Measurements from ENCODE around the gene TSFM. TPM values are rescaled to one million over a fixed set of nuclear protein-coding genes. Genes with fewer than 3 reads are reported as not detected.
A peak's percentile ranks its signal among the peaks of the same experiment; 100 is the strongest.

Gene TSFM
- total RNA-seq, 6 donors from 2014 or later: 5.0 to 34.0 (median 22.8) TPM

- WGBS, 2 donors: 22 to 26% methylated on average over 3 of the region's 3 CpGs
- Histone ChIP-seq H3K27me3 (no peaks in the 10 kb centered on the region), H3K27ac (peak overlapping the region in 3 of 4 donors; percentile 48 to 100 (median 98)), H3K4me1 (peaks cover 87 to 91% (median 89%) of the 10 kb centered on the region in 4 donors), H3K36me3 (peaks cover 0 to 4% (median 0%) of the 10 kb centered on the region in 4 donors), H3K4me3 (no peak overlapping the region), H3K9me3 (no peaks in the 10 kb centered on the region)
- peak in 1 of 2 donors; percentile 63 for DNase-seq
- no peak for ATAC-seq (ENCODE audit: low FRiP score in 2 of 2)
- TF ChIP-seq CTCF (IDR thresholded peaks at IDR 0.05) (no peak), POLR2A (IDR thresholded peaks at IDR 0.05) (no peak), EP300 (IDR thresholded peaks at IDR 0.05) (no peak), POLR2AphosphoS5 (IDR thresholded peaks at IDR 0.05) (no peak)
Observed at GRCh38 chr12:57840726-57841125, 58.1 kb downstream of the TSFM start.

DNA sequence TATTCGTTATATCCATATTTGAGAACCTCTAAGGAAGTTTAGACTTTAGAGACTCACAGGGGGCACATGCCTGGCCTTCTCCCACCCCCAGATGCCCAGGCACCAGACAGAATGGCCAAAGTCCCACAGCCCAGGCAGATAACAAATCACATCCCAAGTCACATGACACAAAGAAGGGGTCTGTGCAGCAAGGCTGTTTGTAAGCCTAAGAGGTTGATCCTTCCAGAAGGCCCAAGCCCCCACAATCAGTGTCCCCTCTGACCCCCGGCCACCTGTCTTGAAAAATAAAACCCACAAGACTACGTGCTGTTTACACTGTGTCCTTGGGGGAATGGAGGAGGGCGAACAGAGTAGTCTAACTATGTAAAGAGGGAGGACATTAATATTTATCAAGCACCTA lies 58.9 kb downstream of the TSFM start:
- TF ChIP-seq POLR2A (IDR thresholded peaks at IDR 0.05): no peak
- no peak for TF ChIP-seq EP300 (IDR thresholded peaks at IDR 0.05)
- TF ChIP-seq CTCF (IDR thresholded peaks at IDR 0.05): no peak
- H3K4me1 ChIP-seq: peaks cover 80 to 84% (median 82%) of the 10 kb centered on the region in 4 donors
- peak overlapping the region in 1 of 4 donors; percentile 97 for H3K4me3 ChIP-seq
- H3K27me3 ChIP-seq: no peaks in the 10 kb centered on the region
- no peak for ATAC-seq (ENCODE audit: low FRiP score in 2 of 2)
- no peaks in the 10 kb centered on the region for H3K9me3 ChIP-seq
- DNase-seq: no peak
- 48 to 52% methylated on average over 4 of the region's 4 CpGs for WGBS, 2 donors
- peaks cover 0 to 4% (median 0%) of the 10 kb centered on the region in 4 donors for H3K36me3 ChIP-seq
- peak overlapping the region in 2 of 4 donors; percentile 98 to 100 for H3K27ac ChIP-seq

DNA sequence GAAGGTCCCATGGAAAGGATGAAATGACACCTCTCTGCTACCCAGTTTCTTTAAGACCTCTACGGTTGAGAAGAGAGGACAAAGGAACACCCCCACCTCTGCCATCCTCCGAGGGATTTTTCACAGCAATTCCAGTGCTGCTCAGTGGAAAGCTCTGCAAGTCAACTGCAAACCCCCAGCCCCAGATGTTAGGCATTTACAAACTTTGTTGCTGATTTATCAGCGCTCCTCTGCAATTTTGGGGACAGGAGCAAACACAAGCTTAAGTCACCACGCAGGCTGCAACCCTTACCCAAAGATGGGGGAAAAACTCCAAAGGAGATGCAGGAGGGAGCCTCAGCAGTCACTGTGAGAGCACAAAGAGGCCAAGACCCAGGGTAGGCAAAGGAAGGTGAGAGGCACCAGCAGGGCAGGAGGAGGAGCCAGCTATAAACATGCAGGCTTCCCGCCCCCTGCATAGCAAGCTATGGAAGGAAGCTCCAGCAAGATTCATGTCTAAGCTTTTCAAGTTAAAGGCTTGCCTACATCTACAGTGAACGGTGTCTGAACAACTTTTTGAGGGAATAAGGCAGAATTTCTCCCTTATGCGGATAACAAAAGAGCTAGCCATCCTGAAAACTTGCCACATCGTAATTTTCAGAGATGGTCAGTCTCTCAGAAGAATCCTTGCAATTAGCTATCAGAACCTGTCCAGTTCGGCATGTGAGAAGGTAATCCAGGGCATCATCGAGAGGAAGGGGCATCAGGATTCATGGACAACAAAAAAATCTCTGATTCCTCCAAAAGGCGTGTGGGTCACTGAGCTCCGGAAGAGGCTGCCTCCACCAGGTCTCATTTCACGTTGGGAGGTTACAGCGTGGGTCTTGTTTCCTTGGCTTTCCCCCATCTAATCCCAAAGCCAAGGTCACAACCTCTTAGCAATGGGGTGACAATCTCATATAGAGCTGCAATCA lies 60.0 kb downstream of the TSFM start:
- WGBS, 2 donors: 28 to 32% methylated on average over 14 of the region's 14 CpGs
- Histone ChIP-seq H3K36me3 (peaks cover 0 to 4% (median 0%) of the 10 kb centered on the region in 4 donors), H3K27me3 (no peaks in the 10 kb centered on the region), H3K27ac (peak overlapping the region; percentile 28 to 100 (median 69)), H3K9me3 (no peaks in the 10 kb centered on the region), H3K4me3 (peak overlapping the region in 3 of 4 donors; percentile 95 to 97 (median 96)), H3K4me1 (peaks cover 73 to 77% (median 75%) of the 10 kb centered on the region in 4 donors)
- DNase-seq: no peak
- no peak for ATAC-seq (ENCODE audit: low FRiP score in 2 of 2)
- no peak for TF ChIP-seq CTCF (IDR thresholded peaks at IDR 0.05)
- TF ChIP-seq EP300 (IDR thresholded peaks at IDR 0.05): no peak
- no peak for TF ChIP-seq POLR2A (IDR thresholded peaks at IDR 0.05)
- no peak for TF ChIP-seq POLR2AphosphoS5 (IDR thresholded peaks at IDR 0.05)

DNA sequence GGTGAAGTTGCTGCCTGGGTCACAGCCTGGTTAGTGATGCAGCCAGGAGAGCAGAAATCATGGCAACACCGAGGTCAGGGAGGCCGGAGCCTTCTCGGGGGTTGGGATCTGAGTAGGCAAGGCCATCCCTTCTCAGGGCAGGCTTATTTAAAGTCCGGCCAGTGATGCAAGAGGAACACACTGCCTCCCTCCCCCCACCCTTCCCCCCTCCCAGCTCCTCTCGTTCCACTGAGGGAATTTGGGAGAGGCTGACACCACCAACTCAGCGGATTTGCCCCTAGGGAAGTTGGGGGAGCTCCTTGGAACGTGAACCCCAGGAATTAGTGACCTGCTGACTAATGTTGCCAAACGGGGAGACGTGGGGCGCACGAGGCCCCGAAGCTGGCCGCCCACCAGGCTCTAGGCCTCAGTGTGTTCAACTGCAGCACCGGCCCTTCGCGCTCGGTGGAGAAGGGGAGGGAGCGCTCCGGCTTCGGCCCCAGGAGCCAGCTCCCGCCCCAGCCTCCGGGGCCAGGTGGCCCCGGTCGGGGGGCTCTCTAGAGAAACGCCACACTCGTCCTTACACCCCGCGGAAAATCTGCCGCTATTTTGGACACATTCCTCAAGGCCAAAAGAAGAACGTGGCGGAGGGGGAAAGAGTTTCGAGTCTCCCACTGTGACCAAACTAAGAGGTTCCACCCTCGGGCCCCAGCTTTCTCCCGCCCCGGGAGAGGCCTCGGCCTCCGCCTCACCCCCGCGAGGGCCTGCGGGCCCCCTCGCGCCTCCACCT lies 62.3 kb downstream of the TSFM start:
- DNase-seq (peak; percentile 84 to 87), ATAC-seq (ENCODE audit: low FRiP score in 2 of 2) (peak; percentile 34 to 56)
- Histone ChIP-seq H3K36me3 (peaks cover 0 to 4% (median 0%) of the 10 kb centered on the region in 4 donors), H3K4me1 (peaks cover 50 to 58% (median 53%) of the 10 kb centered on the region in 4 donors), H3K9me3 (no peaks in the 10 kb centered on the region), H3K4me3 (peak overlapping the region; percentile 69 to 97 (median 96)), H3K27ac (peak overlapping the region; percentile 98 to 100 (median 100)), H3K27me3 (no peaks in the 10 kb centered on the region)
- 0% methylated on average over 10 to 32 of the region's 42 CpGs for WGBS, 2 donors
- TF ChIP-seq EP300 (IDR thresholded peaks at IDR 0.05) (peak in 1 of 4 donors; percentile 16), POLR2A (IDR thresholded peaks at IDR 0.05) (peak in 2 of 4 donors; percentile 19 to 56), POLR2AphosphoS5 (IDR thresholded peaks at IDR 0.05) (peak; percentile 62 to 82), CTCF (IDR thresholded peaks at IDR 0.05) (no peak)
